ENCODE results near the gene TRAF1. TPM values are rescaled to one million over a fixed set of nuclear protein-coding genes. Genes with fewer than 3 reads are reported as not detected.
"Not testable (repeated sequence)": the region's sequence is repeated elsewhere in the genome, so short reads cannot be mapped to it uniquely, and the experiment has no call there.

TRAF1 gene
- total RNA-seq, 1 experiment from 2014 or later: 1.4 TPM

- Histone ChIP-seq H3K9me3 (ENCODE audit: control insufficient read depth, low read depth, low read length) (no peaks in the 10 kb centered on the region), H3K4me2 (ENCODE audit: insufficient read depth, insufficient read length, low read length) (no peak overlapping the region), H3K79me1 (ENCODE audit: insufficient read depth, low read depth, low read length, poor library complexity, severe bottlenecking) (no peaks in the 10 kb centered on the region), H3K4ac (ENCODE audit: low read depth, low read length) (no peak overlapping the region), H3K79me2 (ENCODE audit: insufficient read depth, low read length) (no peaks in the 10 kb centered on the region), H4K91ac (ENCODE audit: insufficient read length, low read depth, low read length) (no peak overlapping the region), H2AK5ac (ENCODE audit: insufficient read length, low read length) (no peak overlapping the region), H3T11ph (ENCODE audit: low read length) (no peak overlapping the region), H2BK12ac (ENCODE audit: insufficient read length, low read depth, low read length) (no peak overlapping the region), H3K23ac (ENCODE audit: insufficient read length, low read depth, low read length) (no peak overlapping the region), H4K5ac (ENCODE audit: insufficient read length, low read depth, low read length) (no peak overlapping the region), H4K8ac (replicated peaks; ENCODE audit: insufficient read length, low read depth, low read length) (no peak overlapping the region), H3K9ac (ENCODE audit: extremely low read depth, insufficient read length, low read length) (no peak overlapping the region), H3K14ac (ENCODE audit: insufficient read depth, low read length) (no peak overlapping the region), H4K20me1 (ENCODE audit: control insufficient read depth, insufficient read depth, insufficient read length) (no peaks in the 10 kb centered on the region), H3K56ac (ENCODE audit: insufficient read length, low read depth, low read length) (no peak overlapping the region), H2BK5ac (ENCODE audit: insufficient read length, low read length) (no peak overlapping the region), H3K23me2 (ENCODE audit: insufficient read length, low read depth, low read length, poor library complexity, severe bottlenecking) (no peaks in the 10 kb centered on the region), H2BK120ac (ENCODE audit: low read depth, low read length, poor library complexity, severe bottlenecking) (no peak overlapping the region), H3K27ac (ENCODE audit: insufficient read length, low read depth, low read length) (no peak overlapping the region), H3K27me3 (ENCODE audit: insufficient read depth, low read length) (no peaks in the 10 kb centered on the region), H2BK20ac (ENCODE audit: low read depth, low read length, poor library complexity, severe bottlenecking) (no peak overlapping the region), H2AFZ (ENCODE audit: low read length) (no peak overlapping the region), H2BK15ac (ENCODE audit: low read depth, low read length) (no peak overlapping the region), H3K4me1 (ENCODE audit: insufficient read depth, low read length) (no peaks in the 10 kb centered on the region), H3K18ac (ENCODE audit: insufficient read length, low read depth, low read length) (no peak overlapping the region)
- H3K36me3 Mint-ChIP-seq (ENCODE audit: insufficient read depth in 1 of 3, low read depth in 3 of 3): no peaks in the 10 kb centered on the region
- peaks cover 2% of the 10 kb centered on the region for H3K27me3 Mint-ChIP-seq (ENCODE audit: low read depth)
- H3K4me3 Mint-ChIP-seq: no peak overlapping the region
- H3K4me1 Mint-ChIP-seq: peaks cover 5 to 6% of the 10 kb centered on the region in 2 experiments
- no peak overlapping the region for H3K27ac Mint-ChIP-seq
- TF ChIP-seq, protein P1, sequence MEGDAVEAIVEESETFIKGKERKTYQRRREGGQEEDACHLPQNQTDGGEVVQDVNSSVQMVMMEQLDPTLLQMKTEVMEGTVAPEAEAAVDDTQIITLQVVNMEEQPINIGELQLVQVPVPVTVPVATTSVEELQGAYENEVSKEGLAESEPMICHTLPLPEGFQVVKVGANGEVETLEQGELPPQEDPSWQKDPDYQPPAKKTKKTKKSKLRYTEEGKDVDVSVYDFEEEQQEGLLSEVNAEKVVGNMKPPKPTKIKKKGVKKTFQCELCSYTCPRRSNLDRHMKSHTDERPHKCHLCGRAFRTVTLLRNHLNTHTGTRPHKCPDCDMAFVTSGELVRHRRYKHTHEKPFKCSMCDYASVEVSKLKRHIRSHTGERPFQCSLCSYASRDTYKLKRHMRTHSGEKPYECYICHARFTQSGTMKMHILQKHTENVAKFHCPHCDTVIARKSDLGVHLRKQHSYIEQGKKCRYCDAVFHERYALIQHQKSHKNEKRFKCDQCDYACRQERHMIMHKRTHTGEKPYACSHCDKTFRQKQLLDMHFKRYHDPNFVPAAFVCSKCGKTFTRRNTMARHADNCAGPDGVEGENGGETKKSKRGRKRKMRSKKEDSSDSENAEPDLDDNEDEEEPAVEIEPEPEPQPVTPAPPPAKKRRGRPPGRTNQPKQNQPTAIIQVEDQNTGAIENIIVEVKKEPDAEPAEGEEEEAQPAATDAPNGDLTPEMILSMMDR (conservative IDR thresholded peaks at IDR 0.05): no peak
- DNase-seq: no peak
- no peaks in the 10 kb centered on the region for H3K9me3 Mint-ChIP-seq
Observed at GRCh38 chr9:120971938-120972337, 45.3 kb upstream of the TRAF1 start.

- H3K27me3 Mint-ChIP-seq (ENCODE audit: low read depth); H2BK12ac ChIP-seq (ENCODE audit: insufficient read length, low read depth, low read length); H2BK5ac ChIP-seq (ENCODE audit: insufficient read length, low read length); H3K23ac ChIP-seq (ENCODE audit: insufficient read length, low read depth, low read length); H3K4me1 Mint-ChIP-seq; H3K56ac ChIP-seq (ENCODE audit: insufficient read length, low read depth, low read length); H3K79me1 ChIP-seq (ENCODE audit: insufficient read depth, low read depth, low read length, poor library complexity, severe bottlenecking); H3K9me3 Mint-ChIP-seq; H3K27ac ChIP-seq (ENCODE audit: insufficient read length, low read depth, low read length); H3T11ph ChIP-seq (ENCODE audit: low read length); H3K79me2 ChIP-seq (ENCODE audit: insufficient read depth, low read length); H2BK20ac ChIP-seq (ENCODE audit: low read depth, low read length, poor library complexity, severe bottlenecking); H4K20me1 ChIP-seq (ENCODE audit: control insufficient read depth, insufficient read depth, insufficient read length); H4K5ac ChIP-seq (ENCODE audit: insufficient read length, low read depth, low read length); H3K4me2 ChIP-seq (ENCODE audit: insufficient read depth, insufficient read length, low read length); H2AFZ ChIP-seq (ENCODE audit: low read length); H2AK5ac ChIP-seq (ENCODE audit: insufficient read length, low read length); H3K9ac ChIP-seq (ENCODE audit: extremely low read depth, insufficient read length, low read length); H2BK120ac ChIP-seq (ENCODE audit: low read depth, low read length, poor library complexity, severe bottlenecking); H3K36me3 Mint-ChIP-seq (ENCODE audit: insufficient read depth in 1 of 3, low read depth in 3 of 3); H3K27ac Mint-ChIP-seq; H3K4me1 ChIP-seq (ENCODE audit: insufficient read depth, low read length); H4K8ac ChIP-seq (replicated peaks; ENCODE audit: insufficient read length, low read depth, low read length); DNase-seq; H4K91ac ChIP-seq (ENCODE audit: insufficient read length, low read depth, low read length); H3K4me3 Mint-ChIP-seq; H3K18ac ChIP-seq (ENCODE audit: insufficient read length, low read depth, low read length); H3K27me3 ChIP-seq (ENCODE audit: insufficient read depth, low read length); H3K4ac ChIP-seq (ENCODE audit: low read depth, low read length); H3K14ac ChIP-seq (ENCODE audit: insufficient read depth, low read length); H2BK15ac ChIP-seq (ENCODE audit: low read depth, low read length); H3K23me2 ChIP-seq (ENCODE audit: insufficient read length, low read depth, low read length, poor library complexity, severe bottlenecking); H3K9me3 ChIP-seq (ENCODE audit: control insufficient read depth, low read depth, low read length): not testable (repeated sequence)
- WGBS (ENCODE audit: extremely low coverage, insufficient read length, low lambda C conversion rate): no CpG with 5 or more reads among the region's 9 CpGs
Observed at GRCh38 chr9:120971471-120971870, 44.9 kb upstream of the TRAF1 start.
